CD14-positive monocyte (primary cell): Measurements from ENCODE around the gene WFDC1. TPM values are rescaled to one million over a fixed set of nuclear protein-coding genes. Genes with fewer than 3 reads are reported as not detected.

Experiments used
- DNase-seq, 3 donors: peaks; one replicate each; pipeline ENCODE4 v3.0.0-alpha.2; 2011 to 2022
- H2AFZ ChIP-seq: 2 replicates; pipeline ENCODE4 v1.6.0; 2012; ENCODE audit warnings: mild to moderate bottlenecking, low read depth, low read length, inconsistent platforms; ENCODE audit not compliant: insufficient read depth, poor library complexity, severe bottlenecking
- H3K27ac ChIP-seq, 2 donors: 1 replicate in 1 of 2; 2 replicates in 1 of 2; pipeline ENCODE4 v1.5.1; 2012 to 2013; ENCODE audit warnings: low read length in 2 of 2, control low read depth in 1 of 2, inconsistent platforms in 1 of 2, low read depth in 1 of 2, mild to moderate bottlenecking in 1 of 2
- H3K27me3 ChIP-seq, 2 donors: one replicate each; pipeline versions ENCODE4 v1.6.0 to v1.6.1; 2011 to 2013; ENCODE audit warnings: low read length in 2 of 2; ENCODE audit not compliant: control insufficient read depth in 2 of 2, insufficient read depth in 2 of 2
- H3K36me3 ChIP-seq, 2 donors: replicated peaks in 1 of 2; 1 replicate in 1 of 2; 2 replicates in 1 of 2; pipeline versions ENCODE4 v1.5.1 to v1.6.1; 2012 to 2013; ENCODE audit warnings: low read length in 2 of 2, control low read depth in 1 of 2, inconsistent platforms in 1 of 2, mild to moderate bottlenecking in 1 of 2; ENCODE audit not compliant: insufficient read depth in 2 of 2, control insufficient read depth in 1 of 2
- H3K4me1 ChIP-seq, 2 donors: 1 replicate in 1 of 2; 2 replicates in 1 of 2; pipeline versions ENCODE4 v1.5.1 to v1.6.1; 2012 to 2013; ENCODE audit warnings: low read length in 2 of 2, control low read depth in 1 of 2, inconsistent platforms in 1 of 2, mild to moderate bottlenecking in 1 of 2, moderate library complexity in 1 of 2; ENCODE audit not compliant: insufficient read depth in 2 of 2, control insufficient read depth in 1 of 2
- H3K4me2 ChIP-seq: replicated peaks from 2 replicates; pipeline ENCODE3; 2012; ENCODE audit warnings: low read length, moderate library complexity, mild to moderate bottlenecking; ENCODE audit not compliant: poor library complexity, severe bottlenecking; ENCODE audit errors: extremely low read depth
- H3K4me3 ChIP-seq, 3 experiments: fragments of 200-600 bp in 1 of 3; sonication (generic) in 1 of 3; replicated peaks in 1 of 3; 1 replicate in 2 of 3; 2 replicates in 1 of 3; pipeline ENCODE4 v1.5.1; 2011 to 2013; ENCODE audit warnings: low read length in 3 of 3, mild to moderate bottlenecking in 3 of 3, control low read depth in 2 of 3, low read depth in 2 of 3, inconsistent platforms in 1 of 3, moderate library complexity in 1 of 3
- H3K79me2 ChIP-seq: 2 replicates; pipeline ENCODE4 v1.6.0; 2012; ENCODE audit warnings: mild to moderate bottlenecking, control low read depth, inconsistent platforms, low read length, moderate library complexity; ENCODE audit not compliant: insufficient read depth
- H3K9ac ChIP-seq: 2 replicates; pipeline ENCODE4 v1.6.0; 2017; ENCODE audit warnings: low read length, mild to moderate bottlenecking; ENCODE audit not compliant: insufficient read depth, poor library complexity, severe bottlenecking
- H3K9me3 ChIP-seq, 2 donors: replicated peaks in 1 of 2; 1 replicate in 1 of 2; 2 replicates in 1 of 2; pipeline versions ENCODE4 v1.5.1 to v1.6.1; 2012 to 2013; ENCODE audit warnings: low read length in 2 of 2, control low read depth in 1 of 2; ENCODE audit not compliant: control insufficient read depth in 1 of 2, insufficient read depth in 1 of 2
- H4K20me1 ChIP-seq: 2 replicates; pipeline ENCODE4 v1.6.0; 2012; ENCODE audit warnings: mild to moderate bottlenecking, low read length, control low read depth, moderate library complexity; ENCODE audit not compliant: insufficient read depth
- H3K27ac Mint-ChIP-seq, 7 donors: one replicate each; pipeline ENCODE4 v1.8.0; 2020; ENCODE audit warnings: mild to moderate bottlenecking in 7 of 7, mixed read lengths in 7 of 7, moderate library complexity in 6 of 7, inconsistent platforms in 2 of 7
- H3K27me3 Mint-ChIP-seq, 3 donors: one replicate each; pipeline ENCODE4 v1.8.0; 2021 to 2022; ENCODE audit warnings: low read depth in 3 of 3, mild to moderate bottlenecking in 3 of 3, mixed read lengths in 3 of 3, moderate library complexity in 3 of 3, inconsistent platforms in 1 of 3
- H3K36me3 Mint-ChIP-seq, 2 donors: one replicate each; pipeline ENCODE4 v1.8.0; 2020; ENCODE audit warnings: mixed read lengths in 2 of 2, inconsistent platforms in 1 of 2, mild to moderate bottlenecking in 1 of 2
- H3K4me1 Mint-ChIP-seq: one replicate; pipeline ENCODE4 v1.8.0; 2020; ENCODE audit warnings: mild to moderate bottlenecking, mixed read lengths
- H3K4me3 Mint-ChIP-seq, 2 donors: one replicate each; pipeline ENCODE4 v1.8.0; 2020; ENCODE audit warnings: mild to moderate bottlenecking in 2 of 2, mixed read lengths in 2 of 2, moderate library complexity in 1 of 2
- H3K9me3 Mint-ChIP-seq, 7 donors: one replicate each; pipeline ENCODE4 v1.8.0; 2020 to 2022; ENCODE audit warnings: mixed read lengths in 7 of 7, mild to moderate bottlenecking in 6 of 7, moderate library complexity in 6 of 7, inconsistent platforms in 2 of 7
- CTCF ChIP-seq: fragments of 200-600 bp; IDR thresholded peaks from one replicate; pipeline ENCODE4 v1.8.0; 2022; ENCODE audit warnings: antibody characterized with exemption, mild to moderate bottlenecking
- WGBS: methylation state at CpG from one replicate; pipeline ENCODE4 v1.1.5; 2013; ENCODE audit warnings: missing lambda C conversion rate; ENCODE audit not compliant: insufficient coverage; 5-methylcytosine and 5-hydroxymethylcytosine counted together
- intact Hi-C, 2 donors: fragments of 100-400 bp; cut with micrococcal nuclease; formaldehyde crosslinking; loops; one replicate each; pipeline versions ENCODE4 v1.15.0 to v1.15.1; 2023
- polyA plus RNA-seq, 3 donors: library from polyadenylated mRNA; depleted of rRNA in 1 of 3; unstranded in 2 of 3; stranded (reverse) in 1 of 3; fragments of 300-500 nt in 2 of 3; fragments of >200 nt in 1 of 3; fragmentation: Illumina TruSeq in 2 of 3; gene quantifications; 1 replicate in 2 of 3; 2 replicates in 1 of 3; pipeline ENCODE4 v1.2.3, GENCODE V29; 2012 to 2021

WFDC1 gene
- polyA plus RNA-seq, 3 donors: not detected

GRCh38 chr16:84293406-84293805 is 1.3 kb upstream of the WFDC1 start:
- Histone ChIP-seq H2AFZ (no peak overlapping the region), H3K9me3 (no peaks in the 10 kb centered on the region), H3K36me3 (no peaks in the 10 kb centered on the region), H3K79me2 (no peaks in the 10 kb centered on the region), H3K27me3 (peaks cover 0 to 18% of the 10 kb centered on the region in 2 donors), H3K27ac (no peak overlapping the region), H3K4me3 (no peak overlapping the region), H3K9ac (no peak overlapping the region), H4K20me1 (no peaks in the 10 kb centered on the region), H3K4me1 (peaks cover 15 to 25% of the 10 kb centered on the region in 2 donors), H3K4me2 (no peak overlapping the region)
- no peak for TF ChIP-seq CTCF
- Mint-ChIP-seq H3K27ac (no peak overlapping the region), H3K27me3 (peaks cover 22 to 34% (median 29%) of the 10 kb centered on the region in 3 donors), H3K4me3 (no peak overlapping the region), H3K36me3 (no peaks in the 10 kb centered on the region), H3K9me3 (no peaks in the 10 kb centered on the region), H3K4me1 (peaks cover 27% of the 10 kb centered on the region)
- intact Hi-C loops: no loop called here
- WGBS: 99% methylated on average over 5 of the region's 5 CpGs
- no peak for DNase-seq

GRCh38 chr16:84294117-84294516 is 561 bp upstream of the WFDC1 start:
- peak overlapping the region in 2 of 3 experiments; percentile 20 to 68 for H3K4me3 ChIP-seq
- peak overlapping the region; percentile 69 to 83 for H3K4me3 Mint-ChIP-seq
- peaks cover 0 to 18% of the 10 kb centered on the region in 2 donors for H3K27me3 ChIP-seq
- no peaks in the 10 kb centered on the region for H3K9me3 Mint-ChIP-seq
- H3K4me1 ChIP-seq: peaks cover 15 to 25% of the 10 kb centered on the region in 2 donors
- H3K36me3 ChIP-seq: no peaks in the 10 kb centered on the region
- H4K20me1 ChIP-seq: no peaks in the 10 kb centered on the region
- no peak overlapping the region for H3K27ac Mint-ChIP-seq
- H3K9ac ChIP-seq: no peak overlapping the region
- no peak for DNase-seq
- TF ChIP-seq CTCF: no peak
- intact Hi-C loops: no loop called here
- WGBS: 0% methylated on average over 4 of the region's 10 CpGs
- peak overlapping the region; percentile 69 for H3K4me2 ChIP-seq
- no peaks in the 10 kb centered on the region for H3K36me3 Mint-ChIP-seq
- H3K79me2 ChIP-seq: no peaks in the 10 kb centered on the region
- H2AFZ ChIP-seq: peak overlapping the region; percentile 65
- H3K9me3 ChIP-seq: no peaks in the 10 kb centered on the region
- peaks cover 21 to 31% (median 29%) of the 10 kb centered on the region in 3 donors for H3K27me3 Mint-ChIP-seq
- H3K4me1 Mint-ChIP-seq: peaks cover 27% of the 10 kb centered on the region
- no peak overlapping the region for H3K27ac ChIP-seq
